Esophagus squamous epithelium (tissue), 4 donors: Measurements from ENCODE around the gene CNOT4.

Source experiments
- POLR2A ChIP-seq, 4 donors: fragments of 450-650 bp; IDR thresholded peaks; one replicate each; pipeline ENCODE4 v1.6.1; 2017; ENCODE audit warnings: antibody characterized with exemption in 4 of 4, mild to moderate bottlenecking in 4 of 4, moderate library complexity in 3 of 4
- TF ChIP-seq, protein P1 (sequence below), 6 experiments: fragments of 450-650 bp in 4 of 6; fragments of 200-600 bp in 2 of 6; sonication (generic) in 2 of 6; IDR thresholded peaks; one replicate each; pipeline ENCODE4 v1.5.1; 2016 to 2019; ENCODE audit warnings: antibody characterized with exemption in 6 of 6, mild to moderate bottlenecking in 4 of 6, moderate library complexity in 4 of 6

DNA sequence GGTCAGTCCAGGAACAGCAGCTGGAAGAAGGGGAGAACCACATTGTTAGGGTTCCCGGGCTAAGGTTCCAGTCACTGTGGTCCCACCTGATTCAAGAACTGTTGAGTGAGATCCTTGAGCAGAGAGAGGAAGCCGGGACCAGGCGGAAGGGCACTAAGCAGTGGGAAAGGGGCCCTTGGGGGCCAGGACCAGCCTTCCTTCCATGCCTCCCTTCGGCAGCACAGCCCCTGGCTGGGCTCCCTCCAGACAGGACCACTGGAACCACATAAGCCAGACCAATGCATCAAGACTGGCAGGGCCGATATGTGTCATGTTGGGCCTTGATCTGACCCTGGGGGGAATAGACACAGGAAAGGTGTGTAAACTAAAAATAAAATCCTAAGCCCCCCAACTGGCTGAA lies 172.4 kb downstream of the CNOT4 start:
- no peak for TF ChIP-seq POLR2A (IDR thresholded peaks at IDR 0.05)
- TF ChIP-seq, protein P1, sequence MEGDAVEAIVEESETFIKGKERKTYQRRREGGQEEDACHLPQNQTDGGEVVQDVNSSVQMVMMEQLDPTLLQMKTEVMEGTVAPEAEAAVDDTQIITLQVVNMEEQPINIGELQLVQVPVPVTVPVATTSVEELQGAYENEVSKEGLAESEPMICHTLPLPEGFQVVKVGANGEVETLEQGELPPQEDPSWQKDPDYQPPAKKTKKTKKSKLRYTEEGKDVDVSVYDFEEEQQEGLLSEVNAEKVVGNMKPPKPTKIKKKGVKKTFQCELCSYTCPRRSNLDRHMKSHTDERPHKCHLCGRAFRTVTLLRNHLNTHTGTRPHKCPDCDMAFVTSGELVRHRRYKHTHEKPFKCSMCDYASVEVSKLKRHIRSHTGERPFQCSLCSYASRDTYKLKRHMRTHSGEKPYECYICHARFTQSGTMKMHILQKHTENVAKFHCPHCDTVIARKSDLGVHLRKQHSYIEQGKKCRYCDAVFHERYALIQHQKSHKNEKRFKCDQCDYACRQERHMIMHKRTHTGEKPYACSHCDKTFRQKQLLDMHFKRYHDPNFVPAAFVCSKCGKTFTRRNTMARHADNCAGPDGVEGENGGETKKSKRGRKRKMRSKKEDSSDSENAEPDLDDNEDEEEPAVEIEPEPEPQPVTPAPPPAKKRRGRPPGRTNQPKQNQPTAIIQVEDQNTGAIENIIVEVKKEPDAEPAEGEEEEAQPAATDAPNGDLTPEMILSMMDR (IDR thresholded peaks at IDR 0.05): no peak
